Left colon (tissue), 2 donors: ENCODE measurements around the gene GOLM1. TPM values are rescaled to one million over a fixed set of nuclear protein-coding genes. Genes with fewer than 3 reads are reported as not detected.
"Not testable (repeated sequence)": the region's sequence is repeated elsewhere in the genome, so short reads cannot be mapped to it uniquely, and the experiment has no call there.

Source experiments
- ATAC-seq: fragments of 200-7000 bp; cut with Tn5 transposase; one replicate; pipeline ENCODE4 v1.9.1; 2020; ENCODE audit warnings: mild to moderate bottlenecking, moderate library complexity
- DNase-seq, 2 donors: peaks; one replicate each; pipeline ENCODE4 v3.0.0-alpha.2; 2020
- intact Hi-C, 2 donors: fragments of 100-400 bp; cut with DNase I in 1 of 2; cut with micrococcal nuclease in 1 of 2; formaldehyde crosslinking; loops; one replicate each; pipeline versions ENCODE4 v1.11.2 to v1.14.0; 2022; cut with DNase I, micrococcal nuclease
- total RNA-seq, 2 donors: library from RNA; stranded (reverse); fragmentation: NEBNext Ultra II Directional; extraction: Animal tissue kit (Norgen Biotek cat#: 25700); gene quantifications; one replicate each; pipeline ENCODE4 v1.2.1, GENCODE V29; 2021
- donor health status: DM: no; HTN: no; CAD: no.
- donor health status: DM: yes; HTN: yes; CAD: no.

The GOLM1 gene
- total RNA-seq, 2 donors from 2014 or later, result 324 to 443 TPM

- intact Hi-C loops, result no loop called here
- ATAC-seq (peak; percentile 18), DNase-seq (no peak)
These were observed 46.5 kb downstream of the GOLM1 start for GRCh38 chr9:86052556-86053468.

- DNase-seq, intact Hi-C loops, ATAC-seq: not testable (repeated sequence)
These were observed 51.2 kb downstream of the GOLM1 start for GRCh38 chr9:86048018-86048742.

GRCh38 chr9:86047361-86047760, 52.0 kb downstream of the GOLM1 start:
- intact Hi-C loops, result no loop called here
- DNase-seq (no peak), ATAC-seq (no peak)

GRCh38 chr9:86046930-86047341, 52.4 kb downstream of the GOLM1 start:
- intact Hi-C loops, result no loop called here

GRCh38 chr9:86046071-86046636, 53.2 kb downstream of the GOLM1 start:
- intact Hi-C loops, result no loop called here
- ATAC-seq, result peak; percentile 81
- DNase-seq, result peak; percentile 51 to 61

More at GRCh38 chr9:86046930-86047341, 52.4 kb downstream of the GOLM1 start:
- peak; percentile 16 for ATAC-seq
- no peak for DNase-seq

GRCh38 chr9:86045654-86046053, 53.7 kb downstream of the GOLM1 start:
- ATAC-seq (peak; percentile 34), DNase-seq (no peak)
- intact Hi-C loops, result no loop called here

GRCh38 chr9:86043999-86044398, 55.4 kb downstream of the GOLM1 start:
- intact Hi-C loops, result no loop called here
- DNase-seq (no peak), ATAC-seq (no peak)

GRCh38 chr9:86043586-86043985, 55.8 kb downstream of the GOLM1 start:
- intact Hi-C loops, result no loop called here
- ATAC-seq, result no peak
- no peak for DNase-seq

GRCh38 chr9:86042199-86042978, 57.0 kb downstream of the GOLM1 start:
- no peak for DNase-seq
- intact Hi-C loops, result no loop called here
- ATAC-seq, result peak; percentile 47

- ATAC-seq (peak; percentile 45), DNase-seq (no peak)
- intact Hi-C loops, result no loop called here
These were observed 58.0 kb downstream of the GOLM1 start for GRCh38 chr9:86041311-86041741.

GRCh38 chr9:86040861-86041155, 58.5 kb downstream of the GOLM1 start:
- intact Hi-C loops, result no loop called here
- ATAC-seq (no peak), DNase-seq (no peak)

- ATAC-seq, result no peak
- intact Hi-C loops, result no loop called here
These were observed 59.1 kb downstream of the GOLM1 start for GRCh38 chr9:86039991-86040860.

GRCh38 chr9:86036555-86036954, 62.8 kb downstream of the GOLM1 start:
- intact Hi-C loops, result no loop called here
- ATAC-seq, result peak; percentile 76
- peak in 1 of 2 donors; percentile 46 for DNase-seq

More at GRCh38 chr9:86039991-86040860, 59.1 kb downstream of the GOLM1 start:
- DNase-seq, result no peak

GRCh38 chr9:86035827-86036440, 63.4 kb downstream of the GOLM1 start:
- ATAC-seq (peak; percentile 6), DNase-seq (no peak)
- intact Hi-C loops, result no loop called here

GRCh38 chr9:86034863-86035734, 64.3 kb downstream of the GOLM1 start:
- peak; percentile 50 to 59 for DNase-seq
- ATAC-seq, result peak; percentile 60
- intact Hi-C loops, result no loop called here

GRCh38 chr9:86027767-86028166, 71.6 kb downstream of the GOLM1 start:
- DNase-seq, result no peak
- intact Hi-C loops, result no loop called here
- peak; percentile 14 for ATAC-seq
